HCT116 (cell line): ENCODE results near the gene COL20A1.

Source experiments
- ATF3 ChIP-seq: IDR thresholded peaks from 2 replicates; pipeline ENCODE4 v1.6.1; 2012
- CTCF ChIP-seq, 3 experiments: fragments of 200-600 bp in 1 of 3; sonication (generic) in 1 of 3; IDR thresholded peaks in 2 of 3; conservative IDR thresholded peaks in 1 of 3; 2 replicates each; pipeline ENCODE4 v1.5.1; 2012 to 2017; ENCODE audit warnings: low read depth in 2 of 3, low read length in 2 of 3, antibody characterized with exemption in 1 of 3, borderline replicate concordance in 1 of 3, control low read depth in 1 of 3, mild to moderate bottlenecking in 1 of 3, mixed read lengths in 1 of 3, mixed run types in 1 of 3, moderate library complexity in 1 of 3; ENCODE audit not compliant: insufficient read depth in 1 of 3
- ELF1 ChIP-seq: IDR thresholded peaks from 2 replicates; pipeline ENCODE4 v1.6.1; 2012; ENCODE audit warnings: low read depth, borderline replicate concordance
- EZH2 ChIP-seq: fragments of 200-600 bp; sonication (generic); IDR thresholded peaks from 2 replicates; pipeline ENCODE4 v1.6.1; 2017; ENCODE audit warnings: antibody characterized with exemption, mixed run types
- EZH2phosphoT487 ChIP-seq: fragments of 200-600 bp; IDR thresholded peaks from 2 replicates; pipeline ENCODE4 v1.6.1; 2018; ENCODE audit warnings: antibody characterized with exemption, borderline replicate concordance
- MAX ChIP-seq: IDR thresholded peaks from 2 replicates; pipeline ENCODE4 v1.6.1; 2012
- POLR2A ChIP-seq: IDR thresholded peaks from 2 replicates; pipeline ENCODE4 v1.7.0; 2011; ENCODE audit warnings: borderline replicate concordance; ENCODE audit not compliant: insufficient read depth, insufficient read length; ENCODE audit errors: extremely low read depth
- POLR2AphosphoS5 ChIP-seq: IDR thresholded peaks from 2 replicates; pipeline ENCODE4 v1.6.1; 2011; ENCODE audit warnings: mild to moderate bottlenecking, low read depth, low read length, moderate library complexity
- REST ChIP-seq: IDR thresholded peaks from 2 replicates; pipeline ENCODE4 v1.6.1; 2012; ENCODE audit warnings: low read depth
- SIN3A ChIP-seq: IDR thresholded peaks from 2 replicates; pipeline ENCODE4 v1.6.1; 2012; ENCODE audit warnings: low read depth
- ZBTB33 ChIP-seq: IDR thresholded peaks from 2 replicates; pipeline ENCODE4 v1.6.1; 2011; ENCODE audit warnings: mild to moderate bottlenecking, low read length, moderate library complexity; ENCODE audit not compliant: insufficient replicate concordance; ENCODE audit errors: extremely low read depth

- TF ChIP-seq CTCF (IDR thresholded peaks at IDR 0.05 in 2 of 3, conservative IDR thresholded peaks at IDR 0.05 in 1 of 3; ENCODE audit: borderline replicate concordance in 1 of 3, insufficient read depth in 1 of 3, low read depth in 2 of 3, low read length in 2 of 3), result no peak
- no peak for TF ChIP-seq SIN3A
- no peak for TF ChIP-seq POLR2A
- TF ChIP-seq MAX, result no peak
- no peak for TF ChIP-seq ATF3
- TF ChIP-seq POLR2AphosphoS5, result no peak
- no peak for TF ChIP-seq ELF1
- no peak for TF ChIP-seq ZBTB33
- TF ChIP-seq EZH2phosphoT487, result no peak
- TF ChIP-seq REST, result no peak
- TF ChIP-seq EZH2, result no peak
Measured at GRCh38 chr20:63249891-63250290, 43.1 kb upstream of the COL20A1 start.
